Cortex of kidney (tissue), 1 donor: ENCODE measurements around the gene PGA5.
"Not testable (repeated sequence)": the region's sequence is repeated elsewhere in the genome, so short reads cannot be mapped to it uniquely, and the experiment has no call there.

Experiments
- DNase-seq: peaks from one replicate; lab custom pipeline; 2025; lab: John Stamatoyannopoulos, UW

The PGA5 gene

DNA sequence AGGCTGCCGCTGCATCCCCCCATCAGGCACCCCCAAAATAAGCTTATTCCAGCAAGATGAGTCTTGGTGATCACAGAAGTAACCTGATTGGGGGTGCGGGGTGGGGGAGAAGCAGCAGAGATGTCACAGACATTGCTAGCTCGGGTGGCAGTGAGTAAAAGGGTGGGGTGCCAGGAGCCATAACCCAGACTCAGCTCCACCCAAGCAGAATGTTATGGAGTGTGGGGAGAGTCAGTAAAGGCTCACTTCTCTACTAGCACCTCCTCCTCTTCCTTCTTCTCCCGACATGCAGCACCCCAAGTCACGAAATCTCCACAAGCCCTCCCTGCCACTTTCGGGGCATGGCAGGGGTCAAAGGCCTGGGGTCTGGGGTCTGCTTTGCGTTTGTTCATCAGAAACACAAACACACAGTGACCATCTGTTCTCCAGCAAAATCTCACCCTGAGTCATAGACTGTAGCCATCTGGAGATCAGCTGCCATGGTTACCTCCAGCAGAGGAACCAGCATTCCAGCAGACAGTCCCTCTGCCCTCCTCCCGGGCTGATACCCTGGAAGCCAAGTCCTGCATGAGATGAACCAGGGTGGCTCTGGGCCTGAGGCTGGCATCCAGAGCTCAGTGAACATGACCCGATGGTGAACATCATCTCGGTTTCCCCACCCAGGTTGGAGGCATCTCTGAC lies 14.4 kb upstream of the PGA5 start:
- not testable (repeated sequence) for DNase-seq

DNA sequence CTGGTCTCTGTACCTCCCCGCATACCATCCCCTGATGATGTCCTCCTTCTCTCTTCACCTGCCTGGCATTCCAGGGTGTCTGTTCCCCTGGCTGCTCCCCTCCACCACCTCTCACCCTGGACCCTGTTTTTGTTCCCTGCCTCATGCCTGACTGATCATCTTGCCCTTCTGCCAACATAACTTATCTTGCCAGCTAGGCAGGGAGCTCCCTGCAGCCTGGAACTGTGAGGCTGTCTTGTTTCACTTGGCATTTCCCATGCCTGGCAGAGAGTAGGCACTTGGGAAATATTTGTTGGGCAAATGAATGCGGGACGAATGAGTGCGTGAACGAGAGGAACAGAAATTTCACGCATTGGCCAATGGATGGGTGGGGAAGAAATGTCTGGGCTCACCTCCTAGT lies 11.5 kb upstream of the PGA5 start:
- not testable (repeated sequence) for DNase-seq

DNA sequence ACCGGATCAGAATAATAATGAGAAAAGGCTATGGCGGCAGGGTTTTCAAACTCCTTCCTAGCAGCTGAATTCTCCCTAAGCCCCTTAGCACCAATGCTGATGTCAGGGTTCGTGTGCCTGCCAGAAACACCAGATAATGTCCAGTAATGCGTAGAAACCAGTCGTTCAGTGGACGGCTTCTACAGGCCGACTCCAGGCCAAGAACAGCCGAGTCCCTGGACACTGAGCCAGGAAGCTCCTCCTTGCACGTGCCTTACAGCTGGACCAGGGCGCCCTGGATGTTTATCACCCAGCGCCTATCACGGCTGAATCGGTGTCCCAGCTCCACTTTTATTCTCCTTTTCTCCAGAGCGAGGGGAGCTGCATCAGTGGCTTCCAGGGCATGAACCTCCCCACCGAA lies 9.9 kb upstream of the PGA5 start:
- not testable (repeated sequence) for DNase-seq

DNA sequence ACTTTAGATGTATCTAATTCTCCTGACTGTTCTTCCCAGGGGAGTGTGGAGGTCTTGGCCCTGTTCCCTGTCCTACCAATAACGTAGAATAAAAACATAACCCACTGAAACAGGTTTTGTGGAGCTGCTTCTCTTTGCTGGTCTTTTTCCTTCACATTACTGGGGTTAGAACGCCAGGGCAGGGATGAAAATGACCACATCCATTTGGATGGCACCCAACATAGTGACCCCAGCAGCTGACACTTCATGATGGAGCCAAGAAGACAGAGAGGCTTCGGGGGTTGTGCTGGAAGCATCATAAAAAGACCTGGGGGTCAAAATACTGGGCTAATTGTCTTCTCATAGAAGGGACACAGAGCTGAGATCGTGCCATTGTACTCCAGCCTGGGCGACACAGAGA lies 9.4 kb upstream of the PGA5 start:
- not testable (repeated sequence) for DNase-seq

DNA sequence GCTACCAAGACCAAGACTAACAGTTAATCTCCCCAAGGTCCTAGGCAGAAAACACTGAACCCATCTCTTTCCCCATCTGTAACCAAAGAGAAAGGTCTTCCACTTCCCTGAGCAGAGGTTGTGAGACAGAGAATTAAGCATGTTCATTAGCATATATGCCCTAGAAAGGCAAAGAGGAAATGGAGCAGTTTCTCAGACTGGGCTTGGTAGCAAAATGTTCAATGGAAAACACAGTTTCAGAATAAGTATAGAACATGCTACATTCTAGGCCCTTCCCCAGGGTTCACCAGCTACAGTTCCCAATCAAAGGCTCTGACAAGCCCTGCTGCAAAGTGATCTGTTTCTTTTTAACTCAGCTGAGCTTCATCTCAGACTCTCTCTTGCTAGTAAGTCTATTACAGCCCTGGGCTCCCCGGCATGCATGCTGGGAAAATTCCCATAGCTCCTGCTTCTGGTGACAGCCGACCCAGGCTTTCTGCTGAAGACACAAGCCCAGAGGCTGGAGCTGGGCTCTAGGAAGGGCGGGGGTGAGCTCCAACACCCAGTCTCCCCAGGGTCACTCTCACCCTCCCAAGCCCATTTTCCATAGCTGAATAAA lies 8.3 kb upstream of the PGA5 start:
- not testable (repeated sequence) for DNase-seq

DNA sequence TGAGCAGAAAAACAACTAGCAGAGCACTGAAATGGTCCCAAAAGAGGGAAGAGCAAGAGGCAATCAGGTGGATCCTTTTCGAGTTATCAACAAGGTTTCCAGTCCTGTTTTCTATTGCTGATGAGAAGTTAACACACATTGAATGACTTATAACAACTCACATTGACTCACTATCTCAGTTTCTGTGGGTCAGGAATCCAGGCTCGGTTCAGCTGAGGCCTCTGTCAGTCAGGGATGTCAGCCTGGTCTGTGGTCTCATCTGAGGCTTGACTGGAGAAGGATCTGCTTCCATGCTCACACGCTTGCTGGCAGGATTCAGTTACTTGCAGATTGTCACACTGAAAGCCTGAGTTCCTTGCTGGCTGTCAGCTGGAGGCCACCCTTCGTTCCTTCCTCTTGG lies 3.8 kb upstream of the PGA5 start:
- DNase-seq: not testable (repeated sequence)

DNA sequence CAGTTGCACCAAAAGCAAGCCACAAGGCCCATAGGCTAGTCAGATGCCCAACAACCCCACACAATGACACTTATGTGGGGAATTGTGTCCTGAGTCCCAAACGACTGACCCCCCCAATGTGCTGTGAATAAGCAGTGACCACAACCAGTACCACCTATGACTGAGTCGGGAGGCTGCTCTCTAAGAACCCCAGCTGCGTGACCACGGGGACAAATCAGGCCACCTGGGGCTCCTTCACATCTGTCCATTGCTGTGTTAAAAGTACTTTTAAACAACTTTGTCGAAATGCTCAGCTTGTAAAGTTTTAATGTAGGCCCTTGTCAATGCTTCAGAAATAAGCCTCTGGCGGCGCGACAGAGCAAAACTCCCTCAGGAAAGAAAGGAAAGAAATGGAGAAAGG lies 687 bp upstream of the PGA5 start:
- not testable (repeated sequence) for DNase-seq

DNA sequence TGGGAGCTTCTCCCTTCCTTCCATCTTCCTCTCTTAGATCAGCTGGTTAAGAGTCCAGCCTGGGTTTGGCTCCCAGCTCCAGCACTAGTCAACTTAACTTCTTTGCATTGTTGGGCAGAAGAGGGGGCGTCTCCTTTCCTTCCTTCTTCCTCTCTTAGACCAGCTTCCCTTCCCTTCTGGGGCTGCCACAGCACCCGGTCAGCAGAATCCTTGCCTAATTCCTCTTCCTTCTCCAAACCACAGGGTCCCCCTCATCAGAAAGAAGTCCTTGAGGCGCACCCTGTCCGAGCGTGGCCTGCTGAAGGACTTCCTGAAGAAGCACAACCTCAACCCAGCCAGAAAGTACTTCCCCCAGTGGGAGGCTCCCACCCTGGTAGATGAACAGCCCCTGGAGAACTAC lies 551 bp downstream of the PGA5 start:
- DNase-seq: not testable (repeated sequence)

DNA sequence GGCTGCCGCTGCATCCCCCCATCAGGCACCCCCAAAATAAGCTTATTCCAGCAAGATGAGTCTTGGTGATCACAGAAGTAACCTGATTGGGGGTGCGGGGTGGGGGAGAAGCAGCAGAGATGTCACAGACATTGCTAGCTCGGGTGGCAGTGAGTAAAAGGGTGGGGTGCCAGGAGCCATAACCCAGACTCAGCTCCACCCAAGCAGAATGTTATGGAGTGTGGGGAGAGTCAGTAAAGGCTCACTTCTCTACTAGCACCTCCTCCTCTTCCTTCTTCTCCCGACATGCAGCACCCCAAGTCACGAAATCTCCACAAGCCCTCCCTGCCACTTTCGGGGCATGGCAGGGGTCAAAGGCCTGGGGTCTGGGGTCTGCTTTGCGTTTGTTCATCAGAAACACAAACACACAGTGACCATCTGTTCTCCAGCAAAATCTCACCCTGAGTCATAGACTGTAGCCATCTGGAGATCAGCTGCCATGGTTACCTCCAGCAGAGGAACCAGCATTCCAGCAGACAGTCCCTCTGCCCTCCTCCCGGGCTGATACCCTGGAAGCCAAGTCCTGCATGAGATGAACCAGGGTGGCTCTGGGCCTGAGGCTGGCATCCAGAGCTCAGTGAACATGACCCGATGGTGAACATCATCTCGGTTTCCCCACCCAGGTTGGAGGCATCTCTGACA lies 4.4 kb downstream of the PGA5 start:
- not testable (repeated sequence) for DNase-seq

DNA sequence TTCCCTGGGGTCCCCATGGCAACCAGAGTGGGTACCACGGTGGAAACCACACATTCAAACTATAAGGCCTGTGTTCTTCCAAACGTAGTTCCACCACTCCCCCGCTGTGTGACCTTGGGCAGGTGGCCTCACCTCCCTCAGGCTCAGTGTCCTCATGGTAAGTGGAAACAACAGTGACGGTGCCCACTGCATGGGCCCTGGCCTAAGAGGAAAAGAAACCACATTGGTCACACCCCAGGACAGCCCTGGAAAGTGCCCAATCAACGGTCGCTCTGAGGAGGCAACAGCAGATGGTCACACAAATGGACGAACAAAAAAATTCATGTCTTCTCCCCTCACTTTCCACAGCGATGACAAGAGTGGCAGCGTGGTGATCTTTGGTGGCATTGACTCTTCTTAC lies 7.1 kb downstream of the PGA5 start:
- DNase-seq: not testable (repeated sequence)

DNA sequence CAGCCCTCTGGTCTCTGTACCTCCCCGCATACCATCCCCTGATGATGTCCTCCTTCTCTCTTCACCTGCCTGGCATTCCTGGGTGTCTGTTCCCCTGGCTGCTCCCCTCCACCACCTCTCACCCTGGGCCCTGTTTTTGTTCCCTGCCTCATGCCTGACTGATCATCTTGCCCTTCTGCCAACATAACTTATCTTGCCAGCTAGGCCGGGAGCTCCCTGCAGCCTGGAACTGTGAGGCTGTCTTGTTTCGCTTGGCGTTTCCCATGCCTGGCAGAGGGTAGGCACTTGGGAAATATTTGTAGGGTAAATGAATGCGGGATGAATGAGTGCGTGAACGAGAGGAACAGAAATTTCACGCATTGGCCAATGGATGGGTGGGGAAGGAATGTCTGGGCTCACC lies 8.2 kb downstream of the PGA5 start:
- not testable (repeated sequence) for DNase-seq

DNA sequence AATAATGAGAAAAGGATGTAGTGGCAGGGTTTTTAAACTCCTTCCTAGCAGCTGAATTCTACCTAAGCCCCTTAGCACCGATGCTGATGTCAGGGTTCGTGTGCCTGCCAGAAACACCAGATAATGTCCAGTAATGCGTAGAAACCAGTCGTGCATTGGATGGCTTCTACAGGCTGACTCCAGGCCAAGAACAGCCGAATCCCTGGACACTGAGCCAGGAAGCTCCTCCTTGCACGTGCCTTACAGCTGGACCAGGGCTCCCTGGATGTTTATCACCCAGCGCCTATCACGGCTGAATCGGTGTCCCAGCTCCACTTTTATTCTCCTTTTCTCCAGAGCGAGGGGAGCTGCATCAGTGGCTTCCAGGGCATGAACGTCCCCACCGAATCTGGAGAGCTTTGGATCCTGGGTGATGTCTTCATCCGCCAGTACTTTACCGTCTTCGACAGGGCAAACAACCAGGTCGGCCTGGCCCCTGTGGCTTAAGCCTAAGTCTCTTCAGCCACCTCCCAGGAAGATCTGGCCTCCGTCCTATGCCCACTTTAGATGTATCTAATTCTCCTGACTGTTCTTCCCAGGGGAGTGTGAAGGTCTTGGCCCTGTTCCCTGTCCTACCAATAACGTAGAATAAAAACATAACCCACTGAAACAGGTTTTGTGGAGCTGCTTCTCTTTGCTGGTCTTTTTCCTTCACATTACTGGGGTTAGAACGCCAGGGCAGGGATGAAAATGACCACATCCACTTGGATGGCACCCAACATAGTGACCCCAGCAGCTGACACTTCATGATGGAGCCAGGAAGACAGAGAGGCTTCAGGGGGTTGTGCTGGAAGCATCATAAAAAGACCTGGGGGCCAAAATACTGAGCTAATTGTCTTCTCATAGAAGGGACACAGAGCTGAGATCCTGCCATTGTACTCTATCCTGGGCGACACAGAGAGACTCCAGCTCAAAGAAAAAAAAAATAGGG lies 10.1 kb downstream of the PGA5 start:
- not testable (repeated sequence) for DNase-seq

DNA sequence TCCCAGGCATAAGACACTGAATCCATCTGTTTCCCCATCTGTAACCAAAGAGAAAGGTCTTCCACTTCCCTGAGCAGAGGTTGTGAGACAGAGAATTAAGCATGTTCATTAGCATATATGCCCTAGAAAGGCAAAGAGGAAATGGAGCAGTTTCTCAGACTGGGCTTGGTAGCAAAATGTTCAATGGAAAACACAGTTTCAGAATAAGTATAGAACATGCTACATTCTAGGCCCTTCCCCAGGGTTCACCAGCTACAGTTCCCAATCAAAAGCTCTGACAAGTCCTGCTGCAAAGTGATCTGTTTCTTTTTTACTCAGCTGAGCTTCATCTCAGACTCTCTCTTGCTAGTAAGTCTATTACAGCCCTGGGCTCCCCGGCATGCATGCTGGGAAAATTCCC lies 11.4 kb downstream of the PGA5 start:
- not testable (repeated sequence) for DNase-seq

DNA sequence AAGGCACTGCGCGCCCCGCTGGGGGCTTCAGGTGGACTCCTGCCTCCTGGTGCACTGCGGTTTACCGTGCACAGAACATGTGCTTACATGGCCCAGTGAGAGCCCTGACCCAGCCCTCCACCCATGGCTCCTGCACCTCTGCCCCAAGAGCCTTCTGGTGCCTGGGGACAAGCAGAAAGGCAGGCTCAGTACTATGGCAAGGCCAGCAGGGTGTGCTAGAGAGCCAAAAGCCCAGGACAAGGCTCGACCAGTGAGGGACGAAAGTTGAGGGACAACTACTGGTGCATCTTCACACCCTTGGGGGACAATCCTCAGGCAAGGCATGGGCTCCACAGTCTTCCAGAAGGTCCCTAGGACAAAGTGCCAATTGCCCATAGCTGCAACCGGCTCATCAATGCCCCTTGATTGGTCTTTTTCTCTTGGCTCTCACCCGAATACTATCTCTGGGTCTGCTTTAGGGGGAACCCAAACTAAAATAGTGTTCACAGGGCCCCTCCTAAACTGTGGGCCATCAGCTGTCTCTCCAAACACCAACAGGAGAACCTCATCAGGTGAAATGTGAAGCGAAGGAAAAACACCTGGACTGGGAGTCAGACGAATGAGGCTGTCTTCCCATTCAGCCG lies 13.5 kb downstream of the PGA5 start:
- DNase-seq: no peak

DNA sequence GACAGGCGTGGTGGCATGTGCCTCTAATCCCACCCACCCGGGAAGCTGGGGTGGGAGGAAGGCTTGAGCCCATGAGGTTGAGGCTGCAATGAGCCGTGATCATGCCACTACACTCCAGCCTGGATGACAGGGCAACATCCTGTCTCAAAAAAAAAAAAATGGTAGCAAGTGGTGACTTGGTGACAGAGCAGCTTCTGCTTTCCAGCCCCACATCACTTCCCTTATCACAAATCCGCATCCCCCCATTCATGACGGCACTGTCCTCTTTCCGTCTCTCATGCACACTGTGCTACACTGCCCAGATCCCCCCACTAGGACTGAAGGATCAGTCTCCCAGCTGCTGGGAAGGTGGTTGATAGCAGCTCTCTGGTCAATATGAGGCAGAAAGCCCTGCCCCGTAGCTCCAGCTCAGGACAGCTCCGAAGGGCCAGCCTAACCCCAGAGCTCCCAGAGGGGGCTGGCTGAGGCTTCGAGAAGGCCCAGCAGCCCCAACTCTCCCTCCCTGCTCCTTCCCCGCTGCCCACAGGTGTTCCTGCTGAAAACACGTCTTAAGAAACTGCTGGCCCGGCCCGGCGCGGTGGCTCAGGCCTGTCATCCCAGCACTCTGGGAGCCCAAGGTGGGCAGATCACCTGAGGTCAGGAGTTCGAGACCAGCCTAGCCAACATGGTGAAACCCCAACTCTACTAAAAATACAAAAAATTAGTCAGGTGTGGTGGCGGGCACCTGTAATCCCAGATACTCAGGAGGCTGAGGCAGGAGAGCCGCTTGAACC lies 15.9 kb downstream of the PGA5 start:
- no peak for DNase-seq

DNA sequence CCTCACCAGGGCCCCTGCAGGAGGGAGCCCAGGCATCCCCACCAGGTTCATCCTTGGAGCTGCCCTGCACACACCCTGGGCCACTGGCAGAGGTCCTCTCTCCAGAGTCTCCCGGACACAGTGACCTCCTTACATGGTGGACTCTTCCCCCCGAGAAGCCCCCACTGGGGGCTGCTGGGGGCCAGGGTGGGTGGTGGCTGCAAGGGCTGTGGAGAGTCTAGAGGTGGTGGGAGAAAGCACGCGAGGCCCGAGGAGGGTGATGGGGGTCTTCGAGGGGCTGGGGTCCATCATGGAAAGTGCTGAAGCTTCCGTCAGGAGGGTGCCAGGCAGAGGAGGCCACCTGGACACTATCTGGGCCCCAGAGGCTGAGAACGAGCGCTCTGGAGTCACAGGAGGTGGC lies 17.6 kb downstream of the PGA5 start:
- DNase-seq: no peak

DNA sequence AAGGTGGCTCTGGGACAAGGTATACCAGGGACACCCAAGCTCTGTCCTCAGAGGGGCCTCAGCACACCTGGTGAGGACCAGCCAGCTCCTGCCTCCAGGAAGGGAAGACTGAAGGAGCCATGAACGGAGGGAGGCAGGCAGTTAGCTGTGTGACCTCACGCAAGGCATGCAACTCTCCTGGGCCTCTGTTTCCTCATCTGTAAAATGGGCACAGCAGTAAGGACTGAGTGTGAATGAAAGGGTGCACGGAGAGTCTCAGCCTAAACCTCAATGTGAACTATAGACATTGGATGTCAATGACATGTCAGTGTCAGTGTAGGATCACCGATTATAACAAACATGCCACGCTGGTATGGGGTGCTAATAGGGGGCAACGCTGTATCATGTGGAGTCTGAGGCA lies 18.4 kb downstream of the PGA5 start:
- no peak for DNase-seq

DNA sequence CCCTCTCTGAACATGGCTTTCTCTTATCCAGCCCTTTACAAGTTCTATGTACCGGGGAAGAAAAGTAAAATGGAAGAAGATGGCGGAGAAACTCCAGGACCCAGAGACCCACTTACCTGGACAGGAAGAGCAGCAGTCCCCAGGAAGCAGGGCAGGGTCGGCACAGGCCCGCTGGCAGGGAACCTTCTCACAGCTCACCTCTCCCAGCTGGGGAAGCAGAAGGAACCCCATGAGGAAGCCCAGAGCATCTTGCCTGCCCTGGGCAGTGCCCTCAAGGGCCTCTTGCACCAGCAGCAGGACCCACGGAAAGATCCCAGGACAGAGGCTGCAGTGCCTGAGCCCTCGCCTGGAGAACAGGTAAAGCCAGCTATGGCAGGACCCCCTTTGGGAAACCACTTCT lies 23.4 kb downstream of the PGA5 start:
- DNase-seq: no peak

DNA sequence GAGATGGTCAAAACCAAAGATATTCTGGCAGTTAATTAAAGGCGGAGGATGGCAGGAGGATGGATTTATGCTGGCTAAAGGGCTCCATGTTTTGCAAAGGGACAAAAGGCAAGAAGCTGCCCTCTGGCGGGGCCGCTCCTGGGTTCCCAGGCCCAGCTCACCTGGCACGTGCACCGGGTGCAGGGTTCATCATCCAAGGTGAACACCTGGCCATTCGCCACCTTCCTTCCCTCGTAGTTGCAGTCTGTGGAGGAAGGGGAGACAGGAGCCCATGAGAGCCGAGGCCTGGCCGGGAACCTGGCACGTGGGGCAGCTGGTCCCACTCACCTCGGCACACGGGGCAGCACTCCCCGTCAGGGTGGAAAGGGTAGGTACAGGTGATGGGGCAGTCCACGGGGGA lies 23.8 kb downstream of the PGA5 start:
- no peak for DNase-seq

DNA sequence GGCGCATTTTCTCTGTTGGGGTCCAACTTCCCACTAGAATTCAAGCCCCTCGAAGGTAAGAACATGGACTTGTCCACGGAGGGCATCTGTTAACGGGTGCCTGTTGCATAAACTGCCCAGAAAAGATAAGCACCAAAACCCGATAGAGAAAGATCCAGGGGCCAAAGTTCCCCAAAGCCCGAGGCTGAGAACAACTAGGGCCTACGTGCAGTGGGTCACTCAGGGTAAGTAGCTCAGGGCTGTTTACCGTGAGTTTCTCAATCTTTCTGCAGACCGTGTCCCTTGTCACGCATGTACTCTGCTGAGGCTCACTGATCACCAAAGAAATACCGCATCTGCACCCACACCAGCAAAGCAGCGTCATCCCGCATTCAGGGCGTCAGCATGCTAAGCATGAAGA lies 24.4 kb downstream of the PGA5 start:
- no peak for DNase-seq

DNA sequence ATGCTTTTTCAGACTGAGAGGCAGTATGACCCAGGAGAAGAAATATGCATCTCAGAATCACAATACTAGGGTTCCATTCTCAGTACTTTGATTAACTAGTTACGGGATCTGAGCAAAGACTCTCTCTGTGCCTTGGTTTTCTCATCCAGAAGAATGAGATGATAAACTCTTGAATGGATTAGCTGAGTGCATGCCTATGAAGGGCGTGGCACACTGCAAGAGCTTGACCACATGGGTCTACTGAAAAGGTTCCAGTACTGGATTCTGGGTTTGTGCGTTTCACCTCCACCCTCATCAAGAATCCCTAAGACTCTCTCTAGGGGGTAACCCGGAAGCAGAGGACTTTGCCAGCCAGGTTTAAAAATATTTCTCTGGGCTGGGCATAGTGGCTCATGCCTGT lies 25.6 kb downstream of the PGA5 start:
- no peak for DNase-seq
